22Rv1 (cell line): Measurements from ENCODE around the gene SPIN3.

Source experiments
- CTCF ChIP-seq: fragments of 450-650 bp; IDR thresholded peaks from 2 replicates; pipeline ENCODE4 v1.5.1; 2017; ENCODE audit warnings: mild to moderate bottlenecking
- ZFX ChIP-seq: fragments of 450-650 bp; IDR thresholded peaks from 2 replicates; pipeline ENCODE4 v1.6.1; 2017; ENCODE audit warnings: antibody characterized with exemption, borderline replicate concordance

- no peak for TF ChIP-seq CTCF
- TF ChIP-seq ZFX = no peak
These were observed 48.9 kb upstream of the SPIN3 start for GRCh38 chrX:57044245-57044644.
